Fibroblast of skin of back (primary cell): ENCODE data around the gene SERF1B. TPM values are rescaled to one million over a fixed set of nuclear protein-coding genes. Genes with fewer than 3 reads are reported as not detected.
"Not testable (repeated sequence)": the region's sequence is repeated elsewhere in the genome, so short reads cannot be mapped to it uniquely, and the experiment has no call there.

Experiments
- DNase-seq: peaks from one replicate; pipeline ENCODE4 v3.0.0-alpha.2; 2013
- polyA plus RNA-seq, 2 experiments: library from polyadenylated mRNA; unstranded; fragments of 120-200 nt; gene quantifications; one replicate each; pipeline ENCODE4 v1.2.1, GENCODE V29; 2013; ENCODE audit not compliant: insufficient read length in 2 of 2

The SERF1B gene
- 44.8 TPM for polyA plus RNA-seq (2013, experiment 1 of 2; ENCODE audit: insufficient read length)
- polyA plus RNA-seq (2013, experiment 2 of 2; ENCODE audit: insufficient read length) = 48.6 TPM

DNA sequence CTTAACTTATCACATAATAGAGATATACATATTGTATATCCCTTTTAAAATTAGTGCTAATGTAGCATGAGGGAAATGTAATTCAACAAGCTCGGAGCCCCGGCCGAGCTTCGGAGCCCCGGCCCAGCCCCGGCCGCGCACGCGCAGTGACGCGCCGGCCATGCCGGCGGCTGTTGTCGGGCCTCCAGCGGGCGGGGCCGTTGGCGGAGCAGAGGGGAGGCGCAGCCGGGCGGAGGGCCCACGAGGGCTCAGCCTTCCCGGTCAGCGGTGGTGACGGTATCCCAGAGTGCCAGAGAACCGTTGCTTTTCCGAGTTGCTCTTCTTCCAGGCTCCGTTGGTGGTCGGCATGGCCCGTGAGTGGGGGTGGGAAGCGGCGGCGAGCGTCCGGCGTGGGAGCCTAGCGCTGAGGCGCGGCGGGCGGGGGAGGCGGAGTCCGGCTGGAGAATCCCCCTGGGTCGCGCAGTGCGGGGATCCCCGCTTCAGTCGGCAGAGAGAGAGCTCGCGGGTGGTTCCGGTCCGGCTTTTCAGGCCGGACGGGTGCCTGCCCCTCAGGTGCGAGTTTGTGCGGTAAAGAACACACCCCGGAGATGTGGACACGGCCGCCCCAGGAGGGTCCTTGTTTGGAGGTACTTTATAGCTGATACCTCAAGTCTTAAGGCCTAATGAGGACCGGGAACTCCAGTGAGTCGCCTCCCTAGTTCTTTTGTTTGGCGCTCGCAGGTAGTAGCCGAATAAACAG is at the start of gene SERF1B:
TSS of gene SERF1B (plus strand) at position 146 of the 739 bp plus-strand sequence. CDS start at position 347, 201 bp downstream.
- not testable (repeated sequence) for DNase-seq

DNA sequence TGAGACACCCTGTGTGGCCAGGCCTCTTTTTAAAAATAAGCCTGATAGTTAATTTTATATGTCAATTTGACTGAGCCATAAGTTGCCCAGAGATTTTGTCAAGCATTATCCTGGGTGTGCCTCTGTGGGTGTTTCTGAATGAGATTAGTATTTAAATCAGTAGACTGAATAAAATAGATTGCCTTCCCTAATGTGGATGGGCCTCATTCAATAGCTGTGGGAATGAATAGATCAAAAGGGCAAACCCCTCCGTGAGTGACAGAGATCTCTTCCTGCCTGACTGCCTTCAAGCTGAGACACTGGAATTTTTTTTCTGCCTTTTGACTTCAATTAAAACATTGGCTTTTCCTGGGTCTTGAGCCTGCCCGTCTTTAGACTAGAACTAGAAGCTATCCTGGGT is 33.3 kb upstream of the SERF1B start:
- not testable (repeated sequence) for DNase-seq

- not testable (repeated sequence) for DNase-seq
Measured at GRCh38 chr5:69995535-69995934, 29.5 kb upstream of the SERF1B start.

DNA sequence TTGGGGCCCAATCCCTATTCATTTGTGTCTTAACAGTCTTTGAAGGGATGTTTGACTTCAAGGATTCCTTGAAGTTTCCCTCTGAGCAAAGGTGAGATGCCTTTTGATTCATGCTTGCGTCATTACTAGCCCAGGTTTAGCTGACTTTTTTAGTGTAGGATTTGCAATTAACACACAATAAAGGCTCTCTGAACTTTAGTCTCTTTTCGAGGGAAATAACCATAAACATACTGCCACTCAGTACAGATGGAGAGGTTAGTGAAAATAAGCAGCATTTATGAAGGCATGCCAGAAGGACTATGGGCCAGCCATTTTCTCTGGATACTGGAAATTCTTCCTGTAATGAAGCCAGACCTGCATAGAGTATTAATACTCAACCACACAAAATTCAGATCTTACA is 4.4 kb upstream of the SERF1B start:
- not testable (repeated sequence) for DNase-seq

GRCh38 chr5:70025845-70026145 is 744 bp downstream of the SERF1B start:
- not testable (repeated sequence) for DNase-seq

- not testable (repeated sequence) for DNase-seq
Measured at GRCh38 chr5:70031204-70031603, 6.2 kb downstream of the SERF1B start.

DNA sequence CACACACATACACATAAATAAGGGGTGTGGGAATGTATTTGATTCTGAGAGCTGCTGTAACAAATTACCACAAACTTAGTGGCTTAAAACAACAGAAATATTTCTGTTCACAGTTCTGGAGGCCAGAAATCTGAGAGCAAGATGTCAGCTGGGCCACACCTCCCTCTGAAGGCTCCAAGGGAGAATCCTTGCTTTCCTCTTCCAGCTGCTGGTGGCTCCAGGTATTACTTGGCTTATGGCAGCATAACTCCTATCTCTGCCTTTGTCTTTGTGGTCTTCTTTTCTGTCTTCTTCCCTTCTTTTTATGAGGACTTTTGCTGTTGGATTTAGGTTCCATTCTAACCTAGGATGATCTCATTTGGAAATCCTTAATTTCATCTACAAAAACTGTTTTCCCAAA is 16.4 kb downstream of the SERF1B start:
- DNase-seq = not testable (repeated sequence)

GRCh38 chr5:70049790-70050142 is 24.7 kb downstream of the SERF1B start:
- not testable (repeated sequence) for DNase-seq

DNA sequence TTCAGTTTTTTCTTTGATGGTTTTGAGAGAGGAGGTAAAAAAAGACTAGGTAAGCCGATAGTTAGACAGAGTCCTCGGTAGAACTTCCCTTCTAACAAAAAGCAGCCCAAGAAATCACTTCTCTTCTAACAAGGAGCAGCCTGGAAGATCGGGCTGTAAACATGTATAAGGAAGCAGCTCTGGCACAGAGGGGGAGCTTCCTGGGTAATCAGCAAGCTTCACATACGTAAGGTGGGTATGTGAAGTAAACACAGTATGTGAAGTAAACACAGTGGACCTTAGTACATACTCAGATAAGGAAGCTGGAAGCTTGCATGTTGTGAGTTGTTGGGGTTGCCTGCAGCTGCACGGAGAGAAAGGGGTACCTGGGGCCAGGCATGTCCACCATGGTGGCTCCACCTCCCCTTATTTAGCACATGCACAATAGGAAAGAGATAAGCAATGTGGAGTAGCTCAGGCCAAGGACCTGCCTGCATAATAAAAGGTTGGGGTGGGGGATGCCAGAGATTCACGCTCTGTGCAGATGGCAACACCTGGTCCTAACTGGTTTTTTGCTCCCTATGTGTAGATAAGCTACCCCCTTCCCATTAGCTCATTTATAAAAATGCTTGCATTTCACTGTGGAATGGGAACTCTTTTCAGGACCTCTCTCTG is 31.4 kb downstream of the SERF1B start:
- DNase-seq = not testable (repeated sequence)

GRCh38 chr5:70057140-70057539 is 32.1 kb downstream of the SERF1B start:
- DNase-seq = not testable (repeated sequence)

GRCh38 chr5:70077632-70078031 is 52.6 kb downstream of the SERF1B start:
- DNase-seq = not testable (repeated sequence)

DNA sequence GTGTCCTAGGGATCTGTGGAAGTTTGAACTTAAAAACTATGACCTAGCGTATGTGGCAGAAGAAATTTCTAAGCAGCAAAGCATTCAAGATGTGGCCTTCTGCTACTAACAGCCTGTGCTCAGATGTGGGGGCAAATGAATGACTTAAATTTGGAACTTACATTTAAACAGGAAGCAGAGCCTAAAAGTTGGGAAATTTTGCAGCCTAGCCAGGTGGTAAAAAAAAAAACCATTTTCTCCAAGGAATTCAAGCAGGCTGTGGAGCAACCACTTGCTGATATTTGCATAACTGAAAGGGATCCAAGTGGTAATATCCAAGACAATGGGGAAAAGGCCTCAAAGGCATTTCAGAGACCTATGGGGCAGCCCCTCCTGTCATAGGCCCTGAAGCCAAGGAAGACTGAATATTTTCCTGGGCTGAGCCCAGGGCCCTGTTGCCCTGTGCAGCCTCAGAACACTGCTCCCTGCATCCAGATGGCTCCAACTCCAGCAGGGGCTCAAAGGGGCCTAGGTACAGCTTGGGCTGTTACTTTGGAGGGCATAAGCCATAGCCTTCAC is 63.9 kb downstream of the SERF1B start:
- not testable (repeated sequence) for DNase-seq

- DNase-seq = not testable (repeated sequence)
Measured at GRCh38 chr5:70091776-70092175, 66.7 kb downstream of the SERF1B start.
